Measurements from ENCODE around the gene PCBD2. TPM values are rescaled to one million over a fixed set of nuclear protein-coding genes. Genes with fewer than 3 reads are reported as not detected.

Gene PCBD2
- total and polyA plus RNA-seq, 4 donors = 5.9 to 12.8 (median 10.3) TPM

DNA sequence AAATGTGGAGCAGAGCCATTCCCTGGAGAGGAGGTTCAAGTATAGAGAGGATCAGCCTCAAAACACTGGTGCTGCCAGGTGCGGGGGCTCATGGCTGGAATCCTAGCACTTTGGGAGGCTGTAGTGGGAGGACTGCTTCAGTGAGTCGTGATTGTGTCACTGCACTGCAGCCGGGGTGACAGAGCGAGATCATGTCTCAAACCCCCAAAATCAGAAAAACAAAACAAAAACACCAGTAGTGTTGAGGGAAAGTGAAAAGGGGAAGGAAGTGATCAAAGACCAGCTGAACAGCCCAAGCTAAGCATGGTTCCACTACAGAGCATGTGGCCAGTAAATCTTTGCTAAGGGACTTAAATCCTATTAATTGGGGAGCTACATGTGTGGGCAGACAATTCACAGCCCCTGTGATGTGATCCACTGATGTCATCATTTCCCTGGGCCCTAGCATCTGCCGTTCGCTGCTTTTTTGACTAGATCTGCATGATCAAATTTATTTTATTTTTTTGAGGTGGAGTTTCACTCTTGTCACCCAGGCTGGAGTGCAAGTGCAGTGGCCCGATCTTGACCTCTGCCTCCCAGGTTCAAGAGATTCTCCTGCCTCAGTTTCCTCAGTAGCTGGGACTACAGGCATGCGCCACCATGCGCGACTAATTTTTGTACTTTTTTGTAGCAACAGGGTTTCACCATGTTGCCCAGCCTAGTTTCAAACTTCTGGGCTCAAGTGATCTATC lies 2.7 kb upstream of the PCBD2 start:
- Histone ChIP-seq H3K4me1 (ENCODE audit: control insufficient read depth in 4 of 4, insufficient read depth in 4 of 4, low read length in 3 of 4) (peaks cover 0 to 3% (median 0%) of the 10 kb centered on the region in 4 donors), H3K36me3 (ENCODE audit: control insufficient read depth in 4 of 4, insufficient read depth in 3 of 4, low read depth in 1 of 4, low read length in 3 of 4) (peaks cover 0 to 5% (median 4%) of the 10 kb centered on the region in 4 donors), H3K9me3 (ENCODE audit: control insufficient read depth in 4 of 4, low read length in 3 of 4) (no peaks in the 10 kb centered on the region), H3K4me3 (ENCODE audit: low read depth in 1 of 3, low read length in 3 of 3) (no peak overlapping the region), H3K27ac (ENCODE audit: low read depth in 1 of 2, low read length in 2 of 2) (no peak overlapping the region), H3K9ac (ENCODE audit: low read depth in 1 of 2, low read length in 2 of 2) (no peak overlapping the region), H3K27me3 (ENCODE audit: control insufficient read depth in 4 of 4, insufficient read depth in 4 of 4, low read length in 3 of 4) (no peaks in the 10 kb centered on the region)
- DNase-seq (ENCODE audit: low spot score) = no peak
- 86% methylated on average over 10 of the region's 10 CpGs for WGBS
- TF ChIP-seq, protein P1, sequence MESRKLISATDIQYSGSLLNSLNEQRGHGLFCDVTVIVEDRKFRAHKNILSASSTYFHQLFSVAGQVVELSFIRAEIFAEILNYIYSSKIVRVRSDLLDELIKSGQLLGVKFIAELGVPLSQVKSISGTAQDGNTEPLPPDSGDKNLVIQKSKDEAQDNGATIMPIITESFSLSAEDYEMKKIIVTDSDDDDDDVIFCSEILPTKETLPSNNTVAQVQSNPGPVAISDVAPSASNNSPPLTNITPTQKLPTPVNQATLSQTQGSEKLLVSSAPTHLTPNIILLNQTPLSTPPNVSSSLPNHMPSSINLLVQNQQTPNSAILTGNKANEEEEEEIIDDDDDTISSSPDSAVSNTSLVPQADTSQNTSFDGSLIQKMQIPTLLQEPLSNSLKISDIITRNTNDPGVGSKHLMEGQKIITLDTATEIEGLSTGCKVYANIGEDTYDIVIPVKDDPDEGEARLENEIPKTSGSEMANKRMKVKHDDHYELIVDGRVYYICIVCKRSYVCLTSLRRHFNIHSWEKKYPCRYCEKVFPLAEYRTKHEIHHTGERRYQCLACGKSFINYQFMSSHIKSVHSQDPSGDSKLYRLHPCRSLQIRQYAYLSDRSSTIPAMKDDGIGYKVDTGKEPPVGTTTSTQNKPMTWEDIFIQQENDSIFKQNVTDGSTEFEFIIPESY (IDR thresholded peaks at IDR 0.05) = no peak
- TF ChIP-seq FOXA2 (IDR thresholded peaks at IDR 0.05) = no peak
- TF ChIP-seq HNF4G (IDR thresholded peaks at IDR 0.05) = no peak
- no peak for TF ChIP-seq RXRA (IDR thresholded peaks at IDR 0.05)
- no peak for TF ChIP-seq RAD21 (IDR thresholded peaks at IDR 0.05)
- no peak for TF ChIP-seq SP1 (IDR thresholded peaks at IDR 0.05)
- no peak for TF ChIP-seq MAX (IDR thresholded peaks at IDR 0.05)
- TF ChIP-seq, protein P2, sequence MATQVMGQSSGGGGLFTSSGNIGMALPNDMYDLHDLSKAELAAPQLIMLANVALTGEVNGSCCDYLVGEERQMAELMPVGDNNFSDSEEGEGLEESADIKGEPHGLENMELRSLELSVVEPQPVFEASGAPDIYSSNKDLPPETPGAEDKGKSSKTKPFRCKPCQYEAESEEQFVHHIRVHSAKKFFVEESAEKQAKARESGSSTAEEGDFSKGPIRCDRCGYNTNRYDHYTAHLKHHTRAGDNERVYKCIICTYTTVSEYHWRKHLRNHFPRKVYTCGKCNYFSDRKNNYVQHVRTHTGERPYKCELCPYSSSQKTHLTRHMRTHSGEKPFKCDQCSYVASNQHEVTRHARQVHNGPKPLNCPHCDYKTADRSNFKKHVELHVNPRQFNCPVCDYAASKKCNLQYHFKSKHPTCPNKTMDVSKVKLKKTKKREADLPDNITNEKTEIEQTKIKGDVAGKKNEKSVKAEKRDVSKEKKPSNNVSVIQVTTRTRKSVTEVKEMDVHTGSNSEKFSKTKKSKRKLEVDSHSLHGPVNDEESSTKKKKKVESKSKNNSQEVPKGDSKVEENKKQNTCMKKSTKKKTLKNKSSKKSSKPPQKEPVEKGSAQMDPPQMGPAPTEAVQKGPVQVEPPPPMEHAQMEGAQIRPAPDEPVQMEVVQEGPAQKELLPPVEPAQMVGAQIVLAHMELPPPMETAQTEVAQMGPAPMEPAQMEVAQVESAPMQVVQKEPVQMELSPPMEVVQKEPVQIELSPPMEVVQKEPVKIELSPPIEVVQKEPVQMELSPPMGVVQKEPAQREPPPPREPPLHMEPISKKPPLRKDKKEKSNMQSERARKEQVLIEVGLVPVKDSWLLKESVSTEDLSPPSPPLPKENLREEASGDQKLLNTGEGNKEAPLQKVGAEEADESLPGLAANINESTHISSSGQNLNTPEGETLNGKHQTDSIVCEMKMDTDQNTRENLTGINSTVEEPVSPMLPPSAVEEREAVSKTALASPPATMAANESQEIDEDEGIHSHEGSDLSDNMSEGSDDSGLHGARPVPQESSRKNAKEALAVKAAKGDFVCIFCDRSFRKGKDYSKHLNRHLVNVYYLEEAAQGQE (IDR thresholded peaks at IDR 0.05) = no peak
- no peak for TF ChIP-seq YY1 (IDR thresholded peaks at IDR 0.05)
- no peak for TF ChIP-seq GABPA (IDR thresholded peaks at IDR 0.05 in 1 of 2, conservative IDR thresholded peaks at IDR 0.05 in 1 of 2)
- no peak for TF ChIP-seq FOXA1 (IDR thresholded peaks at IDR 0.05)
- no peak for TF ChIP-seq EGR1 (IDR thresholded peaks at IDR 0.05; ENCODE audit: low read depth in 2 of 2)
- no peak for TF ChIP-seq CTCF (IDR thresholded peaks at IDR 0.05; ENCODE audit: low read depth, low read length, missing input control)
- TF ChIP-seq, protein P3, sequence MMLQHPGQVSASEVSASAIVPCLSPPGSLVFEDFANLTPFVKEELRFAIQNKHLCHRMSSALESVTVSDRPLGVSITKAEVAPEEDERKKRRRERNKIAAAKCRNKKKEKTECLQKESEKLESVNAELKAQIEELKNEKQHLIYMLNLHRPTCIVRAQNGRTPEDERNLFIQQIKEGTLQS (IDR thresholded peaks at IDR 0.05) = no peak
- no peak for TF ChIP-seq HNF4A (conservative IDR thresholded peaks at IDR 0.05)
- no peak for TF ChIP-seq TAF1 (conservative IDR thresholded peaks at IDR 0.05)
- TF ChIP-seq NR2F2 (IDR thresholded peaks at IDR 0.05) = no peak
- TF ChIP-seq JUND (IDR thresholded peaks at IDR 0.05) = no peak

All from liver (tissue), 9 donors.